Activated CD4-positive, CD25-positive, alpha-beta regulatory T cell treated with anti-CD3 and anti-CD28 coated beads, Interleukin-2, amount 50 U/mL, for 16 hours (primary cell): ENCODE data around the gene SORCS3.

ENCODE experiments used
- DNase-seq: peaks from one replicate; pipeline ENCODE4 v3.0.0-alpha.2; 2020; ENCODE audit warnings: low read depth, low spot score

The SORCS3 gene

GRCh38 chr10:104643303-104643663, 2.2 kb downstream of the SORCS3 start:
- no peak for DNase-seq

- DNase-seq: no peak
These were observed 5.1 kb downstream of the SORCS3 start for GRCh38 chr10:104646146-104646545.

- DNase-seq: no peak
These were observed 7.3 kb downstream of the SORCS3 start for GRCh38 chr10:104648421-104648820.

GRCh38 chr10:104650072-104650471, 9.0 kb downstream of the SORCS3 start:
- DNase-seq: no peak

- no peak for DNase-seq
These were observed 9.7 kb downstream of the SORCS3 start for GRCh38 chr10:104650635-104651331.

GRCh38 chr10:104657036-104657435, 15.9 kb downstream of the SORCS3 start:
- no peak for DNase-seq

GRCh38 chr10:104657457-104657856, 16.4 kb downstream of the SORCS3 start:
- no peak for DNase-seq

GRCh38 chr10:104658067-104658466, 17.0 kb downstream of the SORCS3 start:
- DNase-seq: no peak

- no peak for DNase-seq
These were observed 18.7 kb downstream of the SORCS3 start for GRCh38 chr10:104659809-104660208.

GRCh38 chr10:104663076-104663475, 22.0 kb downstream of the SORCS3 start:
- no peak for DNase-seq

- DNase-seq: no peak
These were observed 22.5 kb downstream of the SORCS3 start for GRCh38 chr10:104663563-104663962.

- DNase-seq: no peak
These were observed 23.1 kb downstream of the SORCS3 start for GRCh38 chr10:104664205-104664604.

- no peak for DNase-seq
These were observed 24.1 kb downstream of the SORCS3 start for GRCh38 chr10:104665174-104665573.

- no peak for DNase-seq
These were observed 25.0 kb downstream of the SORCS3 start for GRCh38 chr10:104666106-104666505.

GRCh38 chr10:104676874-104677273, 35.8 kb downstream of the SORCS3 start:
- DNase-seq: no peak

- no peak for DNase-seq
These were observed 37.6 kb downstream of the SORCS3 start for GRCh38 chr10:104678658-104679057.

GRCh38 chr10:104680467-104681401, 39.6 kb downstream of the SORCS3 start:
- DNase-seq: no peak

- DNase-seq: no peak
These were observed 40.4 kb downstream of the SORCS3 start for GRCh38 chr10:104681485-104681884.

- no peak for DNase-seq
These were observed 42.5 kb downstream of the SORCS3 start for GRCh38 chr10:104683567-104683966.

GRCh38 chr10:104686829-104687228, 45.7 kb downstream of the SORCS3 start:
- DNase-seq: no peak

GRCh38 chr10:104688251-104689042, 47.4 kb downstream of the SORCS3 start:
- no peak for DNase-seq

- DNase-seq: no peak
These were observed 48.0 kb downstream of the SORCS3 start for GRCh38 chr10:104689105-104689504.
